GM10266 (cell line): Measurements from ENCODE around the gene RNF224.
"Not testable (repeated sequence)": the region's sequence is repeated elsewhere in the genome, so short reads cannot be mapped to it uniquely, and the experiment has no call there.

ENCODE experiments used
- DNase-seq: peaks from one replicate; pipeline ENCODE4 v3.0.0; 2012; ENCODE audit errors: extremely low spot score
- CTCF ChIP-seq: IDR thresholded peaks from 2 replicates; pipeline ENCODE4 v1.5.1; 2012; ENCODE audit warnings: mild to moderate bottlenecking, low read depth; ENCODE audit not compliant: control insufficient read depth, insufficient read depth; ENCODE audit errors: missing control alignments

RNF224 gene

GRCh38 chr9:137256362-137256761 lies 29.1 kb downstream of the RNF224 start:
- no peak for TF ChIP-seq CTCF
- no peak for DNase-seq

- DNase-seq: no peak
- no peak for TF ChIP-seq CTCF
These were observed 29.6 kb downstream of the RNF224 start for GRCh38 chr9:137256856-137257255.

- DNase-seq: not testable (repeated sequence)
These were observed 35.0 kb downstream of the RNF224 start for GRCh38 chr9:137262173-137262908.

GRCh38 chr9:137262909-137263285 lies 35.6 kb downstream of the RNF224 start:
- DNase-seq: no peak
- no peak for TF ChIP-seq CTCF

GRCh38 chr9:137263506-137263905 lies 36.2 kb downstream of the RNF224 start:
- no peak for TF ChIP-seq CTCF

GRCh38 chr9:137264067-137264466 lies 36.8 kb downstream of the RNF224 start:
- no peak for DNase-seq
- TF ChIP-seq CTCF: no peak

More at GRCh38 chr9:137263506-137263905, 36.2 kb downstream of the RNF224 start:
- no peak for DNase-seq

GRCh38 chr9:137265496-137266161 lies 38.3 kb downstream of the RNF224 start:
- TF ChIP-seq CTCF: no peak
- no peak for DNase-seq
